GM04503 (cell line): ENCODE data around the gene OR5K4.
"Not testable (repeated sequence)": the region's sequence is repeated elsewhere in the genome, so short reads cannot be mapped to it uniquely, and the experiment has no call there.

Experiments
- DNase-seq: peaks from one replicate; pipeline ENCODE4 v3.0.0-alpha.2; 2012; ENCODE audit warnings: low read depth

Gene OR5K4

GRCh38 chr3:98371853-98372252 lies 18.2 kb downstream of the OR5K4 start:
- no peak for DNase-seq

- DNase-seq, result no peak
Measured at GRCh38 chr3:98372445-98372844, 18.8 kb downstream of the OR5K4 start.

DNA sequence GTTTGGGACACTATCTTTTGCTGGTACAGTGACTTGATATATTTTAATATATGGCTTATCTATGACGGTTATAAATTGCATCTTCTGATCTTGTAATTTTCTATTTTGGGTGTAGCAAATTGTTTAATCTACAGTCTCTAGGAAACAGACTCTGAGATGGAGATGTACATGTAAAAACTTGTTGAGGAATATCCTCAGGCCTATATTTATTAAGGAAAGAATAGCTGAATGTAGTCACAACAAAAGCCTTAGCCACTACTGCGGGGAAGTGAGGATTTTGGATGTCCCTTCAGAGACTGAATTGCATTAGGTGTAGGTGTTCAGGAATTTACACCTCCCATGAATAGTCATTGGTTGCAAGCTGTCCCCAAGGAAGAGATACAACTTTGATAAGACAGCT lies 23.0 kb downstream of the OR5K4 start:
- DNase-seq, result no peak

DNA sequence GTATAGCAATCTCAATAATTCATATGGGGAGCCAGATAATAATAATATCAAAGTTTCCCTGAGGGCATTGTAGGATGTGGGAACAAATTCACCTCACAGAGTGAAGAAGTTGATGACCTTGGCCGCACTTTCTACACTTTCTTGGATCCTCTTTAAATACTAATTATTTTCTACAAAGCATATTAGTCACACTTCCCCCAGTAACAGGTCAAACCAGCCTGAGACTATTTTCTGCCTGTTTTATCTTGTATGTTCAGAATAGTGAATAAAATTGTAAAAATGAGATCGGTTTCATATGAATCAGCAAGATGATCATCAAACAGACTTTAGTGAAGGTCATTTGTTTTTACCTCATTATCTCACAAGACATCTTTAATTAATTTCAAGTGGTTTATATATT lies 34.5 kb downstream of the OR5K4 start:
- no peak for DNase-seq

DNA sequence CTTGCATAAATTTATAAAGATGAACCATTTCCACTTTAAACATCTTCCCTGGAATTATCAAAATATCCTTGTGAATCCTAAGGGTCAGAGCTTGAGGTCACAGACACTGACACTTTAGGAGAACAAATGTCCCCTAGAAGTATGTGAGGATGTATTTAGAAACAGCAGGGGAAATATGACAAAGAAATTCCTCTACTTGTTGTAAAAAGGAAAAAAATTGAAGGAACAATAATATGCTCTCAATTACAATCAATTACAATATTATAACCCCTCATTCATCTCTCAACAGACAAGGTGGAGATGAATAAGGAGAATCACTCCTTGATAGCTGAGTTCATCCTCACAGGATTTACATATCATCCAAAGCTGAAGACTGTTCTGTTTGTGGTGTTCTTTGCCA lies 36.7 kb downstream of the OR5K4 start, which contains the start of gene OR5K3:
Gene OR5K3 (plus strand): TSS at position 301 of the 400 bp plus-strand sequence. CDS start 0 bp downstream, at position 301.
- no peak for DNase-seq

- DNase-seq, result no peak
Measured at GRCh38 chr3:98395101-98395500, 41.4 kb downstream of the OR5K4 start.

DNA sequence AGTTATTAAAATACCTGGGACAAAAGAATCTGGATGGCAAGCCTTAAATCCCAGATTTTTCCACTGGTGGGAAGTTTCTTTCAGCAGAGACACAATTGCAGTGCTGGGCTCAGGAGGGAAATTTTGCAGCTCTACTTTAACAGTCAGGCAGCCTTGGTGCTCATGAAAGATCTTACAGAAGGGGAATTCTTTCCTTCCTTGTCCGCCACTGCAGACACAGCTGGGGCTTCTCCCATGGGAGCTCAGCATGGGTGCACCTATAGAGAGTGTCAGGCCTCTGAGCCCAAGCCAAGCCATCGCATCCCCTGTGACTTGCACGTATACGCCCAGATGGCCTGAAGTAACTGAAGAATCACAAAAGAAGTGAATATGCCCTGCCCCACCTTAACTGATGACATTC lies 42.8 kb downstream of the OR5K4 start:
- not testable (repeated sequence) for DNase-seq

DNA sequence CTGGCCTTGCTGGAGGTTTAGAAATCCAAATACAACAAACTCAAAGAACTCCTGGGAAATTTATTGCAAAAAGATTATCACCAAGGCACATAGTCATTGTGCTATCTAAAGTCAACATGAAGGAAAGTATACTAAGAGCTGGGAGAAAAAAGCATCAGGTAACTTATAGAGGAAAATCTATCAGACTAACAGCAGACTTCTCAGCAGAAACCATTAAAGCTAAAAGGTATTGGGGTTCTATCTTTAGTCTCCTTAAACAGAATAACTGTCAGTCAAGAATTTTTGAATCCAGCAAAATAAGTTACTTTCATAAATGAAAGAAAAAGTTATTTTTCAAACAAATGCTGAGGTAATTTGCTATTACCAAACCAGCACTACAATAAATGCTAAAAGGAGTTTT lies 44.9 kb downstream of the OR5K4 start:
- DNase-seq, result no peak

DNA sequence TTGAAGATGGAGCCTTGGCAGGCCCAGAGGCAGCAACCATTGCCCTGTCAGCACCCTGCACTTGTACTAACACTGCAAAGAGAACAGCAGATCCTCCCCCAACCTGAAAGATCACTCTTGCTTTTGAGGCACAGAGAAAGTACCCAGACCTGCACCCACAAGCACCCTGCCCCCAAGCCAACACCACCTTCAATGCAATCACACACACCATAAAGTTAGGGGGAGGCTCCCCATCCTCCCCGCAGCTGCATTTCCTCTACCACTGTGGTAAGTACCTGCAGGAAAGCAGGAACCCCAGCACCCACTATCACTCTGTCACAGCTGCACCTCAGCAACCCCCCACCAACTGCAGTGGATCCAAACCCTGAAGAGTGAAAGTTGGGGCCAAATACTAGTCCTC lies 48.9 kb downstream of the OR5K4 start:
- no peak for DNase-seq

- no peak for DNase-seq
Measured at GRCh38 chr3:98404010-98404409, 50.4 kb downstream of the OR5K4 start.
